ENCODE data around the gene COL15A1. TPM values are rescaled to one million over a fixed set of nuclear protein-coding genes. Genes with fewer than 3 reads are reported as not detected.

Gene COL15A1
- total and polyA plus RNA-seq, 2 of the 8 experiments (the other 6 are each of a cell fraction or from before 2014, with no cell fraction given) = 0.12 to 0.15 TPM

DNA sequence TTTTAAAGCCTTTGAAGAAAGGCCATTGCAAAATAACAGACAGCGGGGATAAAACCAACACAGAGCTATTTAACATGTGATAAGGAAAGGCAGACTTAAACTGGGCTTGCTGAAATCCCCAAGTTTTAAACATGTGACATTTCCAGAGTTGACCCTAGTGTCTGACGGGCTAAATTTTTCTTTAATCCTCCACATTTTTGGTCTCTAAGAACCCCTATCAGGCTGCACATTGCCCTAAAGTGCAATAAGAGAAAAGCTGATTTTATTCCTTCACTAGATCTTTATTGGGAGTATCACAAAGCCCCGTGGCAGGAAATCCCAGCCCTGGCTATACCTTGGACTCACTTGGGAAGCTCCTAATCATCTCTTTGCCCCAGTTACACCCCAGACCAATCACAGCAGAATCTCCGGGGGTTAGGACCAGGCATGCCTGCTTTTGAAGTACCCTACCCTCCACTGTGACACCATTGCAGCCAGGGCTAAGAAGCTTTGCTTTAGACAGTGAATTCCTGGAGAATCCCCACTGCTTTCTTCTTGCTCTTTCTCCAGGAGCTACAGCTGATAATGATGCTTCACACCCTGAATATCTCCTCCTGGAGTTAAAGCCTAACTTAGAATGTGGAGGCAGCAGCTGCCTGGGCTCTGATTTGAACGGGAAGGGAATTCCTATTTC, 20.1 kb upstream of the COL15A1 start (continued):
- no peak for TF ChIP-seq BACH1 (IDR thresholded peaks at IDR 0.05; ENCODE audit: low read length)
- TF ChIP-seq YY1 (IDR thresholded peaks at IDR 0.05; ENCODE audit: low read depth, low read length) = no peak
- no peak for TF ChIP-seq CTBP2 (IDR thresholded peaks at IDR 0.05; ENCODE audit: borderline replicate concordance, insufficient read depth, insufficient read length, low read length)
- no peak for TF ChIP-seq SIN3A (conservative IDR thresholded peaks at IDR 0.05 in 1 of 2, IDR thresholded peaks at IDR 0.05 in 1 of 2; ENCODE audit: low read depth in 1 of 2, low read length in 2 of 2)
- no peak for TF ChIP-seq KDM4A (IDR thresholded peaks at IDR 0.05; ENCODE audit: low read depth, low read length, severe bottlenecking)
- no peak for TF ChIP-seq CHD1 (IDR thresholded peaks at IDR 0.05; ENCODE audit: low read depth, low read length)

Measured in H1 (cell line).